Fibroblast of the conjunctiva (primary cell): ENCODE results near the gene BTBD2.

Source experiments
- DNase-seq: peaks from one replicate; pipeline ENCODE4 v3.0.0-alpha.2; 2010; ENCODE audit warnings: low read depth

Gene BTBD2

GRCh38 chr19:1959928-1960589 is 55.5 kb downstream of the BTBD2 start:
- DNase-seq, result no peak

- no peak for DNase-seq
Measured at GRCh38 chr19:1957562-1958248, 57.8 kb downstream of the BTBD2 start.

GRCh38 chr19:1956868-1957492 is 58.5 kb downstream of the BTBD2 start:
- DNase-seq, result no peak

- DNase-seq, result no peak
Measured at GRCh38 chr19:1956122-1956494, 59.4 kb downstream of the BTBD2 start.

- DNase-seq, result no peak
Measured at GRCh38 chr19:1955171-1956121, 60.1 kb downstream of the BTBD2 start.

GRCh38 chr19:1954532-1954933 is 61.0 kb downstream of the BTBD2 start:
- DNase-seq, result no peak

GRCh38 chr19:1953441-1954094 is 61.9 kb downstream of the BTBD2 start:
- no peak for DNase-seq

- no peak for DNase-seq
Measured at GRCh38 chr19:1953037-1953436, 62.5 kb downstream of the BTBD2 start.

- no peak for DNase-seq
Measured at GRCh38 chr19:1952635-1953034, 62.9 kb downstream of the BTBD2 start.

GRCh38 chr19:1950640-1951039 is 64.9 kb downstream of the BTBD2 start:
- no peak for DNase-seq

GRCh38 chr19:1949304-1950101 is 66.0 kb downstream of the BTBD2 start:
- DNase-seq, result no peak

- no peak for DNase-seq
Measured at GRCh38 chr19:1947651-1948209, 67.8 kb downstream of the BTBD2 start.

GRCh38 chr19:1945899-1946298 is 69.6 kb downstream of the BTBD2 start:
- no peak for DNase-seq

GRCh38 chr19:1944916-1945561 is 70.5 kb downstream of the BTBD2 start:
- DNase-seq, result no peak

- DNase-seq, result no peak
Measured at GRCh38 chr19:1944088-1944915, 71.2 kb downstream of the BTBD2 start.

GRCh38 chr19:1943661-1944087 is 71.8 kb downstream of the BTBD2 start:
- no peak for DNase-seq

GRCh38 chr19:1942934-1943555 is 72.5 kb downstream of the BTBD2 start:
- no peak for DNase-seq

- no peak for DNase-seq
Measured at GRCh38 chr19:1942078-1942933, 73.2 kb downstream of the BTBD2 start.
